ENCODE measurements around the gene PPM1M.
A peak's percentile ranks its signal among the peaks of the same experiment; 100 is the strongest.
"Not testable (repeated sequence)": the region's sequence is repeated elsewhere in the genome, so short reads cannot be mapped to it uniquely, and the experiment has no call there.

The PPM1M gene

GRCh38 chr3:52248165-52248541 lies 2.6 kb downstream of the PPM1M start:
- no peak for DNase-seq

GRCh38 chr3:52248816-52249547 lies 3.4 kb downstream of the PPM1M start:
- no peak for DNase-seq

GRCh38 chr3:52249683-52250082 lies 4.1 kb downstream of the PPM1M start:
- DNase-seq, result no peak

- DNase-seq, result no peak
Observed at GRCh38 chr3:52250122-52250521, 4.6 kb downstream of the PPM1M start.

- peak; percentile 84 to 88 for DNase-seq
Observed at GRCh38 chr3:52253314-52254304, 8.1 kb downstream of the PPM1M start.

- no peak for DNase-seq
Observed at GRCh38 chr3:52254608-52255007, 9.0 kb downstream of the PPM1M start.

GRCh38 chr3:52256159-52256558 lies 10.6 kb downstream of the PPM1M start:
- DNase-seq, result no peak

GRCh38 chr3:52256622-52257021 lies 11.1 kb downstream of the PPM1M start:
- DNase-seq, result no peak

GRCh38 chr3:52257911-52258310 lies 12.4 kb downstream of the PPM1M start:
- DNase-seq, result no peak

- DNase-seq, result no peak
Observed at GRCh38 chr3:52259035-52259434, 13.5 kb downstream of the PPM1M start.

GRCh38 chr3:52259448-52259847 lies 13.9 kb downstream of the PPM1M start:
- no peak for DNase-seq

- no peak for DNase-seq
Observed at GRCh38 chr3:52262447-52262846, 16.9 kb downstream of the PPM1M start.

GRCh38 chr3:52265387-52265786 lies 19.8 kb downstream of the PPM1M start:
- DNase-seq, result no peak

GRCh38 chr3:52268036-52268435 lies 22.5 kb downstream of the PPM1M start:
- peak; percentile 56 to 61 for DNase-seq

GRCh38 chr3:52269776-52270175 lies 24.2 kb downstream of the PPM1M start:
- DNase-seq, result no peak

- DNase-seq, result no peak
Observed at GRCh38 chr3:52270252-52270754, 24.7 kb downstream of the PPM1M start.

- not testable (repeated sequence) for DNase-seq
Observed at GRCh38 chr3:52272172-52272571, 26.6 kb downstream of the PPM1M start.

GRCh38 chr3:52272831-52273230 lies 27.3 kb downstream of the PPM1M start:
- no peak for DNase-seq

GRCh38 chr3:52274781-52275180 lies 29.2 kb downstream of the PPM1M start:
- not testable (repeated sequence) for DNase-seq

- peak; percentile 85 to 89 for DNase-seq
Observed at GRCh38 chr3:52277071-52277964, 31.8 kb downstream of the PPM1M start.

GRCh38 chr3:52277972-52278509 lies 32.5 kb downstream of the PPM1M start:
- DNase-seq, result peak; percentile 64 to 70

- peak; percentile 98 to 99 for DNase-seq
Observed at GRCh38 chr3:52278510-52279069, 33.0 kb downstream of the PPM1M start, which contains the start of gene WDR82. WDR82 (minus strand) TSS chr3:52278649; CDS start chr3:52278361, 288 bp downstream.
